ENCODE measurements around the gene IFNK.

Gene IFNK

GRCh38 chr9:27514551-27514950 is 9.5 kb upstream of the IFNK start:
- DNase-seq: no peak

DNA sequence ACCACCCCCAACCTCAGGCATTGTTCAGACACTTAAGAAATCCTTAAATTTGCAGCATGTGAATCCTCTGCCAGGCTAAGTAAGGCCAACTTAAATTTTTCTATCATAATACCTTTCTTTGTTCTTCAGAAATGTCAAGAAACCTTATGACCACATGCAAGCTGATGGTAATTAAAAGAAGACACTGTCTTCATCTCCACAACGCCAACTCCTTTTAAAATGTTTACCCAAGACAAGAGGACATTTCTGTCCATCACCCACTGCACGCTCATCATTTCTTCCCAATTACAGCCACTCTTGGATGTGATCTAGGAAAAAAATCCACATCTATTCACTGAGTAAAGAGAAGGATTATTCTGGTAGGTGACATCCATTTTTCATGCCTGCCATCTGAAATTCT is 6.1 kb upstream of the IFNK start:
- no peak for DNase-seq

DNA sequence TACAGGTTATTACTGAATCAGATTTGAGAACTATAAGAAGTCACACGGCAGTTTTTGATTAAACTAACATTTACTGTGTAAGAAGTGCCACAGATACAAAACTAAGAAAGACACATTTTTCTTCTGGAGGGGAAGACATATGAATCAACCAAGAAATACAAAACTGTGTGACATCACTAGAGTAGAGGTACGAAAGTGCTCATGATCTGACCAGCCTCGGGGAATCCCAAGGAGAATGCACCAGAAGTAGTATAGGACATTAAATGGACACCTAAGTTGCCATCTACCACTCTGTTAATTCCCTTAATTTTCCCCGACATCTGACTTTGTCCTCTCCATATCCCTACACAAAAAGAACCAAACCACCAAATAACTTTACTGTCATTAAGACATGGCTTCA is 5.3 kb upstream of the IFNK start:
- no peak for DNase-seq

- DNase-seq: no peak
Measured at GRCh38 chr9:27519466-27520465, 4.3 kb upstream of the IFNK start.

GRCh38 chr9:27520986-27521385 is 3.1 kb upstream of the IFNK start:
- no peak for DNase-seq

- DNase-seq: no peak
Measured at GRCh38 chr9:27523141-27523540, 949 bp upstream of the IFNK start.

DNA sequence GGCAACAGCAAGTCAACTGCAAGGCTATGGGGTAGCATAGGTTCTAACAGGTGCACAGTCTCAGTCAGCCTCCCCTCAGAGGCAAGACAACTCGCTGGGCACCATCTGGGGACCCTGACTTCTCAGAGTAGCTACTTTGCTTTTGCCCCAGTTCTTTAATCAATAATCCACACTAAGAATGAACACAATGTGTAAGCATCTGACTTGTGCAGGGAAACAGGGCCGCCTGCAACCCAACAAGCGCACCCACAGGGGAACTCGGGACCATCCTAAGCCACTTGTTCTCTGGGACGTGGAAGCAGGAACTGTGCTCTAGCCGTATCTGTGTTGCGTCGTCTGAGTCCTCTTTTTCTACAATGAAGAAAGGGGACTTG is 3.6 kb downstream of the IFNK start:
- no peak for DNase-seq

GRCh38 chr9:27528076-27528885 is 4.2 kb downstream of the IFNK start:
- DNase-seq: no peak

DNA sequence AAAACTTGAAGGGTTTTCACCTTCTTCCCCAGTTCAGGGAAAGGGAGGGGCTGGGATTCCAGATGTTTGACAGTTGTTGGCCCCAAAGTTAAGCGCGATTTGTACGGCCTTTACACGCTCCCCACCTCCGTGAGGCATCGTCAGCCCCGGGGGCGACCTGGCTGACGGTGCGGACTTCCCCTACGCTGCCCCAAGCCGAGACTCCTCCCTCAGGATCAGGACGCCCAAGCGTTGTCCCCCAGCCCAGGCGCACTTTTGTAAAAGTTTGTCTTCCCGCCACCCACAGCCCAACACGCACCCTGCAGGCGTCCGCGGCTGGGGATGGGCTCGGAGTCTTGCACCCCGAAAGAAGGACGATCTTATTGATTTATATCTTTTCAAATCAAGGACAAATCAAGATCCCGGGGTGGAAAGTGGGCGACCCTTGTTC is 4.8 kb downstream of the IFNK start:
- DNase-seq: no peak

GRCh38 chr9:27529316-27530278 is 5.5 kb downstream of the IFNK start, which contains the start of gene MOB3B:
Gene MOB3B, minus strand, starts transcription at chr9:27529814. Its CDS starts 74,264 bp downstream, at chr9:27455550.
- DNase-seq: no peak

- DNase-seq: no peak
Measured at GRCh38 chr9:27530915-27531755, 7.0 kb downstream of the IFNK start.

GRCh38 chr9:27532046-27532445 is 8.0 kb downstream of the IFNK start:
- no peak for DNase-seq

DNA sequence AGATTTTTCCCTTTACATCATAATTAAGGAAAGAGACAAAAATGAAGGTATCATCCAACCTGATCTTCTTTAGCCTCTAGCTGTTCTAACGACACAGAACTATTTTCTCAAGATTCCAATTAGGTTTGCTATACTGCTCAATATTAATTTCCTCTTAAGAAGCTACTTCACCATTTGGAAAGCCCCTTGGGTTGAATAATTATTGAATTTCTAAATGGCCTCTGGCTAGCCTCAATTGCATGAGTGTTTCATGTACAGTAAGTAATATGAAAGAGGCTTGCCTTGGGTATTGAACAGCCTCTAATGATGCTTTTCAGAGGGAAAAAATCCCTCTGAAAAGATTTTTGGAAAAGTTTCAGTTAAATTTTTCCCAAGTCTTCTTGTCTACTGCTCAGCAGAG is 9.2 kb downstream of the IFNK start:
- no peak for DNase-seq

DNA sequence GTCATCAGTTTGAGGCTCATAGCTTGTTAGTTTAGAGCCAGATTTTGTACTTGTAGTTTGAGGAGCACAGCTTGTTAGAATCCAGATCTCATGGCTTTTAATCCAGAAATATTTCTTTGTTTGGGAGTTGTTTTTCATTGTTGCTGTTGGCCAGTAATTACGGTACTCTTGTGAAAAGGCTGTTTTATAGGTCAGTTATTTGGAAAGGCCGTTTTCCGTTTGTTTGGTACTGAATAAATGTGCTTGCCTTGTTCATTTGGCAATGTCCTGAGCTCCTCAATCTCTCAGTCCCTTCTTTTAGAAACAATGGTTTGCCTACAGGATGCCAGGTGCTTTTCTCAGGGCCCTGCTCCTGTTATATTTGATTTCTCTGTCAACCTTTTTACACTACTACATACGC is 10.0 kb downstream of the IFNK start:
- DNase-seq: no peak

DNA sequence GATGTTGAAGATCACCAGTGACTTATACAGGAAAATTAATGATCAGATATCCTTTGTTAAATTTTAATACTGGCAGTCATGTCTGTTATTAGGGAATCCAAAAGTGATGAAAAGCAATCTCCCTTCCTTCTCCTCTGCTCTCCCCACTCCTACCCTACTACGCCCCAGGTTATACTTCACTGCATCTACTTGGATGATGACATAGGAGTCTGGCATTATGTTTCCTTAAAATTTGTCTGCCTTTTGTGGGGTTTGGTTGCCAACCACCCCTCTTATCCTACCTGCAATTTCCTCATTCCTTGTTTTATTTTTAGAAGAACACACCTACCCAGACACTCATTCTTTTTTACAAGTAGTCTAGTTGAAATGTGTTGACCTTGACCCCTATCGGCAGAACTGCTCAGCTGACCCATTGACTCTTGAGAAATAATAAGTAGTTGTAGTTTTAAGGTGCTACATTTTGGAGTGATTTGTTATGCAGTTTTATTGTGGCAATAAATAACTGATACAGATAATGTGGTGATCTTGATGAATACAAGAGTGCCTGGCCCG is 10.6 kb downstream of the IFNK start:
- no peak for DNase-seq

DNA sequence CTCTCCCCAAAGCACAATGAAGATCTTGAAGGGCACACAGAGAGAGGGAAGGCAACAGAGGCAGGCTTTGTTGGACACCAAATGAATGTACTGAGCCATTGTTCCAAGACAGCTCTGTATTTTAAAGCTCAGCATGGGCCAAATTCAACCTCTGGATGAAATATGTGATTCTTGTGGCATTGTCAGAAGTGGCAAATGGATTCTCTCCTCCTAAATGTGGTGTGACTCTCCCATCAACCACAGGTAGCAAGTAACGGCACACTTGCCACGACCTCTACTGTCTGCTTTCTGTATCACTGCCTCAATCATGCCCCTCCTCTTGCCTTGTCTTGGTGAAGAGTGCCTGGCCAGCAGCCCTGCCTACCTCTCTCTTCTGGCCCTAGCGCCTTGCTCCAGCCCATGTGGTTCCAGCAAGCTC is 11.6 kb downstream of the IFNK start:
- DNase-seq: no peak

DNA sequence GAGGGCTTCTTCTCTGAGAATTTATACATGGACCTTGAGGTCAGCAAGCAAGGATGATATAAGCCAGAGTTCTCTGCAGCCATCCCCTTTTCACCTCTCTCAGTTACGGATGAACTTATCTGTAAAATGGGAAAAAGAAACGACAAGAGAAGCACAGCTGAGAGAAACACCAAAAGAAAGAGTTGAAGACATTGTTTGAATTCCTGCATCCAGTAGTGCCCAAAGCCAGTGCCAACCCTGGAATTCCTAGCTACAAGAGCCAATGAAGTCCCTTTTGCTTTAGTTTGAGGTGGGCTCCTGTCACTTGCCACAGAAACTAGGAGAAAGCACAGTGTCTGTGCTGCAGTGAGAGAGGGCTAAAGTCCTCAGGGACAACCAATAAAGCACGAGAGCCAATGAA is 12.1 kb downstream of the IFNK start:
- DNase-seq: no peak

DNA sequence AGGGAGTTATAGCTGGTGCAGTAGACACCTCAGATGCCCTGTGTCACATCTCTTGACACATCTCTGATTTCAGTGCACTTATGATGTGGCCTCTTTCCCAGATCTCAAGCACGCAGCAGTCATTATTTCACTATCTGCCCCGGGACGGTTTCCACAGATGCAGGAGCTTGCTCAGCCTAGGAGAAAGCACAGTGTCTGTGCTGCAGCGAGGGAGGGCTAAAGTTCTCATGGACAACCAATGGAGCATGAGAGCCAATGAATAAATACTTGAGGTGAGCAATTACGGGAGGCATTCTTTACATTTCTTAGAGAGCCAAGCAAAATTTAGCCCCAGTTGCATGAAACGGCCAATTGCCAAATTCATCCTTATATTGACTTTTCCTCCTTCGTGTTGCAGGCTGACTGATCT is 12.9 kb downstream of the IFNK start:
- DNase-seq: no peak

GRCh38 chr9:27537756-27538155 is 13.7 kb downstream of the IFNK start:
- no peak for DNase-seq

DNA sequence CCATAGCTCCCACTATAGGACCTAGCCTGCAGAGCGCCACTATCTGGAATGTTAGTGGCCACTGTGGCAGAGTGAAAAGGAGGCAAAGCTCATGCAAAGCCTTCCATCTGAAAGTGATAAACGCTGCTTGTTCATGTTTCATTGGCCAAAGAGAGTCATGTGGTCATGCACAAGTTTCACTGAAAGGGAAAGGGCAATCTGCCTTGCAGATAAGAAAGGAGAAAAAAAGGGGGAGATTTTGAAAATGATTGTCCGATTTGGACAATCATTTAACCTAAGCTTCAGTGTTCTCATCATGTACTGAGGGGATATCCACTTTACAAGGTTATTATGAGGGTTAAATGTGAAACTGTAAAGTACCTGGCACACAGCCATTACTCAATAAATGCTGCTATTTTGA is 14.6 kb downstream of the IFNK start:
- no peak for DNase-seq
